C4-2B (cell line): ENCODE measurements around the gene YIPF1.

Source experiments
- ZFX ChIP-seq: fragments of 450-650 bp; IDR thresholded peaks from 2 replicates; pipeline ENCODE4 v1.6.1; 2017
- TF ChIP-seq, protein P1 (sequence below): fragments of 450-650 bp; conservative IDR thresholded peaks from 2 replicates; pipeline ENCODE4 v1.5.1; 2017; ENCODE audit warnings: mild to moderate bottlenecking

DNA sequence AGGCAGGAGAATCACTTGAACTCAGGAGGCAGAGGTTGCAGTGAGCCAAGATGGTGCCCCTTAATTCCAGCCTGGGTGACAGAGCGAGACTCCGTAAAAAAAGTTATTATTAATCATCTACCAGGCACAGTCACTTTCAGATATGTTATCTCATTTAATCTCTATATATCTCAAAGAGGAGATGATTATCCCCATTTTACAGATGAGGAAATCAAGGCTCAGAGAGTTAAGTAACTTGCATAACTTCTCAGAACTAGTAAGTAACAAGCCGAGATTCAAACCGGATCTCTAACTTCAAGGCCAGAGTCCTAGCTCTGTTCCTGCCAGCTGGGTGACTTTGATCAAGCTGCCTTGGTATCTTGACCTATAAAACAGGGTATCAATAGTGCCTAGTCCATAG, 21.8 kb upstream of the YIPF1 start:
- TF ChIP-seq, protein P1, sequence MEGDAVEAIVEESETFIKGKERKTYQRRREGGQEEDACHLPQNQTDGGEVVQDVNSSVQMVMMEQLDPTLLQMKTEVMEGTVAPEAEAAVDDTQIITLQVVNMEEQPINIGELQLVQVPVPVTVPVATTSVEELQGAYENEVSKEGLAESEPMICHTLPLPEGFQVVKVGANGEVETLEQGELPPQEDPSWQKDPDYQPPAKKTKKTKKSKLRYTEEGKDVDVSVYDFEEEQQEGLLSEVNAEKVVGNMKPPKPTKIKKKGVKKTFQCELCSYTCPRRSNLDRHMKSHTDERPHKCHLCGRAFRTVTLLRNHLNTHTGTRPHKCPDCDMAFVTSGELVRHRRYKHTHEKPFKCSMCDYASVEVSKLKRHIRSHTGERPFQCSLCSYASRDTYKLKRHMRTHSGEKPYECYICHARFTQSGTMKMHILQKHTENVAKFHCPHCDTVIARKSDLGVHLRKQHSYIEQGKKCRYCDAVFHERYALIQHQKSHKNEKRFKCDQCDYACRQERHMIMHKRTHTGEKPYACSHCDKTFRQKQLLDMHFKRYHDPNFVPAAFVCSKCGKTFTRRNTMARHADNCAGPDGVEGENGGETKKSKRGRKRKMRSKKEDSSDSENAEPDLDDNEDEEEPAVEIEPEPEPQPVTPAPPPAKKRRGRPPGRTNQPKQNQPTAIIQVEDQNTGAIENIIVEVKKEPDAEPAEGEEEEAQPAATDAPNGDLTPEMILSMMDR = no peak
- TF ChIP-seq ZFX = no peak
